Activated CD4-positive, alpha-beta T cell treated with anti-CD3 and anti-CD28 coated beads, Interleukin-2, amount 10 ng/mL, durations not matched to agents 24 days and 14 days (primary cell): ENCODE data around the gene AQP10. TPM values are rescaled to one million over a fixed set of nuclear protein-coding genes. Genes with fewer than 3 reads are reported as not detected.
"Not testable (repeated sequence)": the region's sequence is repeated elsewhere in the genome, so short reads cannot be mapped to it uniquely, and the experiment has no call there.

ENCODE experiments used
- DNase-seq: peaks from one replicate; pipeline ENCODE4 v3.0.0; 2022
- H3K27ac Mint-ChIP-seq: one replicate; pipeline ENCODE4 v1.8.0; 2022; ENCODE audit warnings: mild to moderate bottlenecking, mixed read lengths
- H3K27me3 Mint-ChIP-seq: one replicate; pipeline ENCODE4 v1.8.0; 2022; ENCODE audit warnings: mixed read lengths
- H3K36me3 Mint-ChIP-seq: one replicate; pipeline ENCODE4 v1.8.0; 2022; ENCODE audit warnings: low read depth, mild to moderate bottlenecking, mixed read lengths
- H3K4me1 Mint-ChIP-seq: one replicate; pipeline ENCODE4 v1.8.0; 2021; ENCODE audit warnings: mixed read lengths
- H3K4me3 Mint-ChIP-seq: one replicate; pipeline ENCODE4 v1.8.0; 2022; ENCODE audit warnings: mild to moderate bottlenecking, moderate library complexity, mixed read lengths
- H3K9me3 Mint-ChIP-seq: one replicate; pipeline ENCODE4 v1.8.0; 2021; ENCODE audit warnings: mixed read lengths
- intact Hi-C: fragments of 100-400 bp; cut with micrococcal nuclease; formaldehyde crosslinking; loops from one replicate; pipeline ENCODE4 v1.15.1; 2023
- total RNA-seq: library from RNA; stranded (reverse); gene quantifications from 2 replicates; pipeline ENCODE4 v1.2.3, GENCODE V29; 2022

AQP10 gene
- total RNA-seq, 1 donor from 2014 or later = not detected

DNA sequence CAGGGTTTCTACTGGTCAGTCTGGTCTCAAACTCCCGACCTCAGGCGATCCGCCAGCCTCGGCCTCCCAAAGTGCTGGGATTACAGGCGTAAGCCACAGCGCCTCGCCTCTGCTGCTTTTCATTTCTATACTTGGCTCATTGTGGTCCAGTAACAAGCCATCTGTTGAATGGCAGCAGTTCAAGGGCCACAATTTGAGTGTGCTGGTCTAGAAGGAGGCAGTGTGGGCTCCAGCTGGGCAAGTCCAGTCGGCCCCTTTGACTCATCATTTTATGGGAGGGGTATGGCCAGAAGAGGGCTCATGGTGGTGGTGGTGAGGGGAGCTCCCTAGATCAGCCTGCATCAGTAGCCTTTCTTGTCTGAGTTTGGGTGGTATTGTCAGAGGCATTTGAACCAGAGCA lies 37.6 kb downstream of the AQP10 start:
- intact Hi-C loops = no loop called here
- no peak overlapping the region for H3K27ac Mint-ChIP-seq
- peaks cover 3% of the 10 kb centered on the region for H3K9me3 Mint-ChIP-seq
- H3K4me1 Mint-ChIP-seq = peaks cover 10% of the 10 kb centered on the region
- no peaks in the 10 kb centered on the region for H3K27me3 Mint-ChIP-seq
- no peaks in the 10 kb centered on the region for H3K36me3 Mint-ChIP-seq
- no peak for DNase-seq
- H3K4me3 Mint-ChIP-seq = no peak overlapping the region

- intact Hi-C loops = no loop called here
- Mint-ChIP-seq H3K9me3 (peaks cover 3% of the 10 kb centered on the region), H3K27ac (no peak overlapping the region), H3K4me3 (no peak overlapping the region), H3K36me3 (no peaks in the 10 kb centered on the region), H3K27me3 (no peaks in the 10 kb centered on the region), H3K4me1 (no peaks in the 10 kb centered on the region)
- no peak for DNase-seq
Measured at GRCh38 chr1:154360288-154360687, 39.4 kb downstream of the AQP10 start.

GRCh38 chr1:154360881-154361280 lies 40.0 kb downstream of the AQP10 start:
- H3K4me3 Mint-ChIP-seq, H3K27me3 Mint-ChIP-seq, DNase-seq, H3K36me3 Mint-ChIP-seq, intact Hi-C loops, H3K4me1 Mint-ChIP-seq, H3K27ac Mint-ChIP-seq, H3K9me3 Mint-ChIP-seq: not testable (repeated sequence)

DNA sequence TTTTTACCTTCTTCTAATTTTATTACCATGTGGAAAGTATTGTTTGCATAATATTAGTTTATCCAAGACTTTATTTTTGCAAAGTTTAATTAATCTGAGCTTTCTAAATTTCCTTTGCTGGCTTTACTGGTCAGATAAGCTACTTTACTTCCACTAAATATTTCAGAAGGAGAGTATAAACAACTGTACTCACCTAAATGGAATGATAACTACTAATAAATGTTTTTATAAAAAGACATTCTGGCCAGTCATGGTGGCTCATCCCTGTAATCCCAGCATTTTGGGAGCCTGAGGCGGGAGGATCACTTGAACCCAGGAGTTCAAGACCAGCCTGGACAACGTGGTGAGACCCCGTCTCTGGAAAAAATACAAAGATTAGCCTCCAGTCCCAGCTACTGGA lies 40.5 kb downstream of the AQP10 start:
- peaks cover 3% of the 10 kb centered on the region for H3K9me3 Mint-ChIP-seq
- no peak overlapping the region for H3K4me3 Mint-ChIP-seq
- no peaks in the 10 kb centered on the region for H3K4me1 Mint-ChIP-seq
- H3K36me3 Mint-ChIP-seq = no peaks in the 10 kb centered on the region
- H3K27ac Mint-ChIP-seq = no peak overlapping the region
- no peak for DNase-seq
- intact Hi-C loops = no loop called here
- no peaks in the 10 kb centered on the region for H3K27me3 Mint-ChIP-seq

GRCh38 chr1:154371436-154371835 lies 50.5 kb downstream of the AQP10 start:
- Mint-ChIP-seq H3K4me3 (no peak overlapping the region), H3K4me1 (peaks cover 8% of the 10 kb centered on the region), H3K9me3 (no peaks in the 10 kb centered on the region), H3K27ac (no peak overlapping the region), H3K27me3 (no peaks in the 10 kb centered on the region), H3K36me3 (no peaks in the 10 kb centered on the region)
- intact Hi-C loops = no loop called here
- DNase-seq = no peak

DNA sequence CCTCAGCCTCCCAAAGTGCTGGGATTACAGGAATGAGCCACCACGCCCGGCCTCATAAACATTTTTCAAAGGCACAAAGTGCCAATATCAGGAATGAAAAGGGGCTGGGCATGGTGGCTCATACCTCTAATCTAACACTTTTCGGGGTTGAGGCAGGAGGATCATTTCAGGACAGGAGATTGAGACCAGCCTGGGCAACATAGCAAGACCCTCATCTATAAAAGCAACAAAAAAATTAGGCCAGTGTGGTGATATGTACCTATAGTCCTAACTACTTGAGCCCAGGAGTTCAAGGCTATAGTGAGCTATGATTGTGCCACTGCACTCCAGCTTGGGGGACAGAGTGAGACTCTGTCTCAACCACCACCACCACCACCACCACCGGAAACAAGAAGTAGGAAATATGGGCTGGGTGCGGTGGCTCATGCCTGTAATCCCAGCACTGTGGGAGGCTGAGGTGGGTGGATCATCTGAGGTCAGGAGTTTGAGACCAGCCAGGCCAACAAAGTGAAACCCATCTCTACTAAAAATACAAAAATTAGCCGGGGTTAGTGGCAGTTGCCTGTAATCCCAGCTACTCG lies 53.0 kb downstream of the AQP10 start:
- DNase-seq, H3K27me3 Mint-ChIP-seq, H3K9me3 Mint-ChIP-seq, H3K36me3 Mint-ChIP-seq, H3K27ac Mint-ChIP-seq, H3K4me1 Mint-ChIP-seq, intact Hi-C loops, H3K4me3 Mint-ChIP-seq: not testable (repeated sequence)

Other genes starting within 250 kb of the AQP10 start
- 0.02 TPM in 1 of 2 replicates, not detected in the other for gene NUP210L, start 166.0 kb upstream of the AQP10 start, total RNA-seq
- gene TPM3, start 129.0 kb upstream of the AQP10 start, total RNA-seq = 633 and 635 TPM in 2 replicates
- not detected in 2 replicates for gene CFAP141, start 114.8 kb upstream of the AQP10 start, total RNA-seq
- gene UBAP2L, start 100.1 kb upstream of the AQP10 start, total RNA-seq = 277 and 281 TPM in 2 replicates
- 114 and 118 TPM in 2 replicates for gene HAX1, start 48.5 kb upstream of the AQP10 start, total RNA-seq
- gene ATP8B2, start 4.4 kb downstream of the AQP10 start, total RNA-seq = 49.4 and 49.6 TPM in 2 replicates
- 3.0 and 3.3 TPM in 2 replicates for gene IL6R, start 84.2 kb downstream of the AQP10 start, total RNA-seq
- gene TDRD10, start 181.1 kb downstream of the AQP10 start, total RNA-seq = not detected in 2 replicates
- not detected in 2 replicates for gene SHE, start 181.3 kb downstream of the AQP10 start, total RNA-seq
- gene UBE2Q1, start 237.6 kb downstream of the AQP10 start, total RNA-seq = 86.6 and 104 TPM in 2 replicates
- 0.14 TPM in 1 of 2 replicates, not detected in the other for gene CHRNB2, start 246.7 kb downstream of the AQP10 start, total RNA-seq